GM18517 (cell line): ENCODE measurements around the gene ZNF580.

ENCODE experiments used
- ATAC-seq: cut with Tn5 transposase; IDR thresholded peaks from one replicate; pipeline ENCODE4 v1.9.1; 2021; ENCODE audit warnings: mild to moderate bottlenecking, moderate library complexity; ENCODE audit not compliant: unreplicated experiment

The ZNF580 gene

GRCh38 chr19:55644191-55644833 lies 3.5 kb downstream of the ZNF580 start:
- ATAC-seq = no peak

- ATAC-seq = no peak
Measured at GRCh38 chr19:55644842-55645511, 4.2 kb downstream of the ZNF580 start.

- ATAC-seq = no peak
Measured at GRCh38 chr19:55645512-55645881, 4.7 kb downstream of the ZNF580 start.

GRCh38 chr19:55646889-55647731 lies 6.3 kb downstream of the ZNF580 start:
- ATAC-seq = no peak

GRCh38 chr19:55647732-55648584 lies 7.2 kb downstream of the ZNF580 start, which contains the start of gene CCDC106:
Gene CCDC106, plus strand, starts transcription at chr19:55648212. Its CDS starts 835 bp downstream, at chr19:55649047.
- no peak for ATAC-seq

GRCh38 chr19:55648585-55649267 lies 7.9 kb downstream of the ZNF580 start:
- no peak for ATAC-seq

GRCh38 chr19:55649268-55650125 lies 8.7 kb downstream of the ZNF580 start:
- ATAC-seq = no peak

GRCh38 chr19:55650126-55650557 lies 9.3 kb downstream of the ZNF580 start:
- no peak for ATAC-seq

GRCh38 chr19:55650602-55651230 lies 9.9 kb downstream of the ZNF580 start:
- no peak for ATAC-seq

- no peak for ATAC-seq
Measured at GRCh38 chr19:55651236-55651635, 10.4 kb downstream of the ZNF580 start.

GRCh38 chr19:55652311-55653128 lies 11.7 kb downstream of the ZNF580 start:
- ATAC-seq = no peak

GRCh38 chr19:55653651-55654322 lies 13.0 kb downstream of the ZNF580 start:
- peak; percentile 34 for ATAC-seq

- peak; percentile 62 for ATAC-seq
Measured at GRCh38 chr19:55654323-55654867, 13.6 kb downstream of the ZNF580 start.

- ATAC-seq = peak; percentile 37
Measured at GRCh38 chr19:55654868-55655647, 14.3 kb downstream of the ZNF580 start, which contains the start of gene U2AF2. Gene U2AF2, plus strand, starts transcription at chr19:55655035. Its CDS starts 70 bp downstream, at chr19:55655105.

- no peak for ATAC-seq
Measured at GRCh38 chr19:55655648-55656040, 14.8 kb downstream of the ZNF580 start.

- no peak for ATAC-seq
Measured at GRCh38 chr19:55656552-55656951, 15.8 kb downstream of the ZNF580 start.
